Gastrocnemius medialis (tissue), 4 donors: ENCODE data around the gene GAGE2A. TPM values are rescaled to one million over a fixed set of nuclear protein-coding genes. Genes with fewer than 3 reads are reported as not detected.

Experiments
- ATAC-seq, 2 donors: fragments of 150-250 bp; one replicate each; pipeline ENCODE4 v1.9.1; 2016
- DNase-seq, 2 donors: peaks; one replicate each; pipeline ENCODE4 v3.0.0-alpha.2; 2019
- H3K27ac ChIP-seq, 4 donors: fragments of 200-600 bp; sonication (generic); 1 replicate in 1 of 4; 2 replicates in 3 of 4; pipeline ENCODE4 v1.5.1; 2016 to 2018; ENCODE audit warnings: mild to moderate bottlenecking in 2 of 4, moderate library complexity in 1 of 4
- H3K27me3 ChIP-seq, 3 donors: fragments of 200-600 bp; sonication (generic) in 2 of 3; 1 replicate in 1 of 3; 2 replicates in 2 of 3; pipeline versions ENCODE4 v1.5.1 to v1.6.0; 2016 to 2019; ENCODE audit warnings: mild to moderate bottlenecking in 1 of 3, moderate library complexity in 1 of 3
- H3K36me3 ChIP-seq, 2 donors: fragments of 200-600 bp; sonication (generic) in 1 of 2; one replicate each; pipeline ENCODE4 v1.5.1; 2017 to 2018
- H3K4me1 ChIP-seq, 2 donors: fragments of 200-600 bp; sonication (generic) in 1 of 2; one replicate each; pipeline ENCODE4 v1.5.1; 2016 to 2017; ENCODE audit warnings: mild to moderate bottlenecking in 2 of 2
- H3K4me3 ChIP-seq, 4 donors: fragments of 200-600 bp; sonication (generic) in 3 of 4; 1 replicate in 1 of 4; 2 replicates in 3 of 4; pipeline ENCODE4 v1.5.1; 2016 to 2019; ENCODE audit warnings: mild to moderate bottlenecking in 2 of 4
- H3K9me3 ChIP-seq, 3 donors: fragments of 200-600 bp; sonication (generic) in 2 of 3; 1 replicate in 1 of 3; 2 replicates in 2 of 3; pipeline ENCODE4 v1.5.1; 2016 to 2019
- CTCF ChIP-seq, 5 experiments: fragments of 450-650 bp in 3 of 5; fragments of 200-600 bp in 2 of 5; sonication (generic) in 2 of 5; IDR thresholded peaks in 4 of 5; conservative IDR thresholded peaks in 1 of 5; 1 replicate in 4 of 5; 2 replicates in 1 of 5; pipeline ENCODE4 v1.5.1; 2016 to 2019; ENCODE audit warnings: antibody characterized with exemption in 5 of 5, mild to moderate bottlenecking in 3 of 5, moderate library complexity in 3 of 5
- POLR2A ChIP-seq, 2 donors: fragments of 450-650 bp; IDR thresholded peaks; one replicate each; pipeline ENCODE4 v1.6.1; 2017; ENCODE audit warnings: antibody characterized with exemption in 2 of 2, mild to moderate bottlenecking in 2 of 2, moderate library complexity in 2 of 2
- in situ Hi-C, 4 donors: fragments of 200-750 bp; cut with MboI; loops; one replicate each; pipeline versions ENCODE4 v1.15.0 to v1.8.0; 2017; ENCODE audit warnings: low sequenced_read_pairs in 4 of 4
- intact Hi-C: fragments of 100-400 bp; cut with DNase I; formaldehyde crosslinking; loops from one replicate; pipeline ENCODE4 v1.15.1; 2023; ENCODE audit warnings: low total_unique reads
- total RNA-seq, 4 donors: library from RNA; depleted of rRNA; stranded (reverse); fragments of >200 nt; gene quantifications; one replicate each; pipeline versions ENCODE4 v1.1.0 to v1.2.3, GENCODE V29; 2016

Gene GAGE2A
- total RNA-seq, 4 donors from 2014 or later: not detected

- no peaks in the 10 kb centered on the region for H3K36me3 ChIP-seq
- no peak overlapping the region for H3K27ac ChIP-seq
- DNase-seq (no peak), ATAC-seq (no peak)
- H3K9me3 ChIP-seq: no peaks in the 10 kb centered on the region
- TF ChIP-seq POLR2A (IDR thresholded peaks at IDR 0.05): no peak
- no peaks in the 10 kb centered on the region for H3K4me1 ChIP-seq
- intact Hi-C loops (no loop called here), in situ Hi-C loops (no loop called here)
- H3K4me3 ChIP-seq: no peak overlapping the region
- H3K27me3 ChIP-seq: no peaks in the 10 kb centered on the region
These were observed 21.5 kb downstream of the GAGE2A start for GRCh38 chrX:49610718-49611310.

- Histone ChIP-seq H3K27ac (no peak overlapping the region), H3K9me3 (no peaks in the 10 kb centered on the region), H3K4me1 (no peaks in the 10 kb centered on the region), H3K4me3 (no peak overlapping the region), H3K27me3 (no peaks in the 10 kb centered on the region), H3K36me3 (no peaks in the 10 kb centered on the region)
- in situ Hi-C loops: no loop called here
- intact Hi-C loops: no loop called here
- DNase-seq (no peak), ATAC-seq (no peak)
- TF ChIP-seq POLR2A (IDR thresholded peaks at IDR 0.05) (no peak), CTCF (IDR thresholded peaks at IDR 0.05 in 4 of 5, conservative IDR thresholded peaks at IDR 0.05 in 1 of 5) (no peak)
These were observed 29.3 kb downstream of the GAGE2A start for GRCh38 chrX:49618574-49618973.

GRCh38 chrX:49627086-49627777, 37.9 kb downstream of the GAGE2A start:
- no peak for ATAC-seq
- H3K4me3 ChIP-seq: peak overlapping the region in 2 of 4 donors; percentile 10 to 36
- H3K27me3 ChIP-seq: no peaks in the 10 kb centered on the region
- TF ChIP-seq CTCF (IDR thresholded peaks at IDR 0.05 in 4 of 5, conservative IDR thresholded peaks at IDR 0.05 in 1 of 5) (peak in 2 of 5 experiments; percentile 41 to 50), POLR2A (IDR thresholded peaks at IDR 0.05) (no peak)
- H3K9me3 ChIP-seq: no peaks in the 10 kb centered on the region
- in situ Hi-C loops (no loop called here), intact Hi-C loops (no loop called here)
- peak in 1 of 2 donors; percentile 33 for DNase-seq
- no peaks in the 10 kb centered on the region for H3K36me3 ChIP-seq
- H3K27ac ChIP-seq: no peak overlapping the region
- H3K4me1 ChIP-seq: no peaks in the 10 kb centered on the region

GRCh38 chrX:49644991-49645637, 55.8 kb downstream of the GAGE2A start:
- H3K27ac ChIP-seq: no peak overlapping the region
- in situ Hi-C loops: no loop called here
- no peaks in the 10 kb centered on the region for H3K27me3 ChIP-seq
- intact Hi-C loops: no loop called here
- ATAC-seq: no peak
- H3K4me3 ChIP-seq: no peak overlapping the region
- no peak for DNase-seq
- no peaks in the 10 kb centered on the region for H3K4me1 ChIP-seq
- TF ChIP-seq CTCF (IDR thresholded peaks at IDR 0.05 in 4 of 5, conservative IDR thresholded peaks at IDR 0.05 in 1 of 5) (no peak), POLR2A (IDR thresholded peaks at IDR 0.05) (no peak)
- H3K36me3 ChIP-seq: no peaks in the 10 kb centered on the region
- no peaks in the 10 kb centered on the region for H3K9me3 ChIP-seq

Other genes with a start within 250 kb of the GAGE2A start
- gene GAGE12C, start 57.3 kb upstream of the GAGE2A start, total RNA-seq: not detected
- not detected for gene GAGE12D, start 47.8 kb upstream of the GAGE2A start, total RNA-seq
- gene GAGE12E, start 38.2 kb upstream of the GAGE2A start, total RNA-seq: not detected
- gene GAGE12F, start 28.7 kb upstream of the GAGE2A start, total RNA-seq: not detected
- gene GAGE12G, start 19.1 kb upstream of the GAGE2A start, total RNA-seq: not detected
- gene GAGE12H, start 9.5 kb upstream of the GAGE2A start, total RNA-seq: not detected
- not detected for gene GAGE1, start 9.5 kb downstream of the GAGE2A start, total RNA-seq
- not detected for gene PAGE1, start 106.5 kb downstream of the GAGE2A start, total RNA-seq
- gene PAGE4, start 239.8 kb downstream of the GAGE2A start, total RNA-seq: not detected